Neuron (in vitro differentiated cells): ENCODE data around the gene SLC11A2.
"Not testable (repeated sequence)": the region's sequence is repeated elsewhere in the genome, so short reads cannot be mapped to it uniquely, and the experiment has no call there.

Source experiments
- H2AFZ ChIP-seq: one replicate; pipeline ENCODE4 v1.6.1; 2013; ENCODE audit warnings: low read depth, mild to moderate bottlenecking, inconsistent platforms, low read length, moderate library complexity
- H3K27me3 ChIP-seq: one replicate; pipeline ENCODE4 v1.6.1; 2013; ENCODE audit warnings: low read length; ENCODE audit not compliant: insufficient read depth
- H3K36me3 ChIP-seq: one replicate; pipeline ENCODE4 v1.6.1; 2013; ENCODE audit warnings: low read length; ENCODE audit not compliant: insufficient read depth
- H3K4me1 ChIP-seq: one replicate; pipeline ENCODE4 v1.6.1; 2013; ENCODE audit warnings: low read length; ENCODE audit not compliant: insufficient read depth
- H3K4me3 ChIP-seq: 2 replicates; pipeline ENCODE4 v1.5.1; 2013; ENCODE audit warnings: mild to moderate bottlenecking, low read length, moderate library complexity
- H3K9me3 ChIP-seq: one replicate; pipeline ENCODE4 v1.6.1; 2013; ENCODE audit warnings: low read length

SLC11A2 gene

DNA sequence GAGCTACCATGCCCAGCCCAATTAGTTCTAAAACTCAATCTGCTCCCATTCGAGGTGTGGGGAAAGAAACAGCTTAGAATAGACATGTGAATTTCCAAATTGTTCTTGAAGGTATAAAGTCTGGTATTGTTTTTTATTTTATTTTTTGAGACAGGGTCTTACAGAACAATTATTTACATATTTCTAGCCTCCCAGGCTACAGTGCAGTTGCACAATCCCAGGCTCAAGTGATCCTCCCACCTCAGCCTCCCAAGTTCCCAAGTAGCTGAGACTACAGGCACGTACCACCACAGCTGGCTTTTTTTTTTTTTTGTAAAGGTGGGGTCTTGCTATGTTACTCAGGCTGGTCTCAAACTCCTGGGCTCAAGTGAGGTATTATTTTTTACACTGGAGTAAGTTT lies 6.3 kb downstream of the SLC11A2 start:
- H3K4me1 ChIP-seq, result peaks cover 3% of the 10 kb centered on the region
- H3K9me3 ChIP-seq, result no peaks in the 10 kb centered on the region
- H3K27me3 ChIP-seq, result no peaks in the 10 kb centered on the region
- no peak overlapping the region for H3K4me3 ChIP-seq
- no peak overlapping the region for H2AFZ ChIP-seq
- H3K36me3 ChIP-seq, result no peaks in the 10 kb centered on the region

DNA sequence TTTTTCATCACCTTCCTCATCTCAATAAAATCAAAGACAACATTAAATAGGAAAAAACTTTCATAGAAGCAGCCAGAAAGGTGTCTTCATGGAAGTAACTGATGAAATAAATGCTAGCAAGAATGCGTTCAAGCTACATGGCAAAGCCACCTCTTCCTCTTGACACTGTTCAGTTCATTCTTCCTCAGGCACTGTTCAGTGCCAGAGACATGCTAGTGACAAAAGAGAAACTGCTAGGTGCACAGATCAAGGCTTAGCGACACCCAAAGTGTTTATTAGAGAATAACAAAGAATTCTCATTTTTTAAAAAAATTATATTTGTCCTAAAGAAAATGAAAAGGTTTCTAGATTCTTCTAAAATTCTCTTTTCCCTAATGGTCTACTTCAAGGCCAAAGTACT lies 7.2 kb downstream of the SLC11A2 start:
- Histone ChIP-seq H3K36me3 (no peaks in the 10 kb centered on the region), H3K4me1 (no peaks in the 10 kb centered on the region), H3K9me3 (no peaks in the 10 kb centered on the region), H2AFZ (no peak overlapping the region), H3K27me3 (no peaks in the 10 kb centered on the region), H3K4me3 (no peak overlapping the region)

DNA sequence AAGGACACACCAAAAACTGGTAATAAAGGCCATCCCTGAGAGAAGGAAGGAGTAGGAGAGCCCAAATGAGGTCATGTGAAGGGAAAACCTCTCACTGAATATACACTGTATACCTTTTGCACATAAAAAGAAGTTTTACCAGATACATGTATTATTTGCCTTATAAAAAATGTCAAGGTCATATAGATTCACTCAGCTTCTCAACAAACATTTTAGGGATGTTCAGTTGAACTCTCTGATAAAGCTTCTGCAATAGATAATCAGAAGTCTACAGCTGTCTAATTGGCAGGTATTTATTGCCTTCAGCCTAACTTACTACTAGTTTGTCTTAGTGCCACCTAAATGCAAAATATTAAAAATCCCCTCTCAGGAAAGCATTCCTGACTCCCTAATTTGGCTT lies 8.7 kb downstream of the SLC11A2 start:
- no peak overlapping the region for H2AFZ ChIP-seq
- H3K36me3 ChIP-seq, result no peaks in the 10 kb centered on the region
- no peaks in the 10 kb centered on the region for H3K27me3 ChIP-seq
- no peaks in the 10 kb centered on the region for H3K4me1 ChIP-seq
- H3K9me3 ChIP-seq, result no peaks in the 10 kb centered on the region
- H3K4me3 ChIP-seq, result no peak overlapping the region

DNA sequence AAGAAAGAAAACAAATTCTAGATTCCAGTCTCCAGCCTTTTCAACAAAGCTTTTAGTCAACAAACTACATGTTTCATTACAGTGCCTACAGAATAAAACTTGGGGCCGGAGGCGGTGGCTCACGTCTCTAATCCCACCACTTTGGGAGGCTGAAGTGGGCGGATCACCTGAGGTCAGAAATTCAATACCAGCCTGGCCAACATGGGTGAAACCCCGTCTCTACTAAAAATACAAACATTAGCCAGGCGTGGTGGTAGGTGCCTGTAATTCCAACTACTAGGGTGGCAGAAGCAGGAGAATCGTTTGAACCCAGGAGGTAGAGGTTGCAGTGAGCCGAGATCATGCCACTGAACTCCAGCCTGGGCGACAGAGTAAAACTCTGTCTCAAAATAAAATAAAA lies 11.7 kb downstream of the SLC11A2 start:
- not testable (repeated sequence) for H3K36me3 ChIP-seq, H2AFZ ChIP-seq, H3K9me3 ChIP-seq, H3K4me1 ChIP-seq, H3K27me3 ChIP-seq, H3K4me3 ChIP-seq

DNA sequence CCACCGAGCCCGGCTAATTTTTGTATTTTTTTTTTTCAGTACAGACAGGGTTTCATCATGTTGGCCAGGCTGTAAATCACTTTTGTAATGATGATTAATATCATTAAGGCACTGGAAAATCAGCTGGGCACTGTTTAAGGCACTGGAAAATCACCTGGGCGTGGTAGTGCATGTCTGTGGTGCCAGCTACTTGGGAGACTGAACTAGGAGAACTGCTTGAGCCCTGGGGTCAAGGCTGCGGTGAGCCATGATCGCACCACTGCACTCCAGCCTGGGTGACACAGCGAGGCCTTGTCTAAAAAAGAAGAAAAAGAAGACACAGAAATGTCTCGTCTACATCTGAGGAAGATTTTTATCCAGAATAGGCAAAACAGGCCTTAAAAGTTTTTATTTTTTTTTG lies 12.7 kb downstream of the SLC11A2 start:
- no peaks in the 10 kb centered on the region for H3K27me3 ChIP-seq
- H2AFZ ChIP-seq, result no peak overlapping the region
- H3K4me3 ChIP-seq, result no peak overlapping the region
- peaks cover 2% of the 10 kb centered on the region for H3K4me1 ChIP-seq
- H3K9me3 ChIP-seq, result no peaks in the 10 kb centered on the region
- no peaks in the 10 kb centered on the region for H3K36me3 ChIP-seq

DNA sequence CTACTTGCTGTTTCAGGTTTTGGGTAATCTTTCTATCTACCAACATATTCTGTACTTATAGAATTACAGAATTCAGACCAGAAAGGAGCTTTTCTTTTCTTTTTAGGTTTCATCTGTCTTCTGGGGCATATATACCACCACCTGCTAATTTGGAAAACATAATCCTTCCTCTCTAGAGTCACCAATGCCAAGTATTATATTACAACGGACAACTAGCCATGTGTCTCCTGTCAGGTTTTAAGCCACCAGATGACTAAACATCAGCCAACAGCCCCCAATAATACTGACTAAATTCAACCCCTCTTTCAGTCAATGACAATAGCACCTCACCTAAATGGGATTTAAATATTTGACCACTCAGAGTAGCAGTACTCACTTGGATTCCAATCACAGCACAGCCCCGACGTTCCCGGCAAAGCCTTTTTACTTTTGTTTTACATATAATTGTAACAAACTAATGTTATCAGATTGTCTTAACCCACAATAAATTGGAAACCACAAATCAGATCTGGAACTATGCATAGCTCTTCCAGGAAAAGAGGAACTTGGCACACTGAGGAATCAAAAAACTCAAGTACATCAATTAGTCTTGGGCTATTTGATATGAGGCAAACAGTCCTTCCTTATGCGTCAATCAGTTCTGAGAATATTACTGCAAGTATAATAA lies 13.5 kb downstream of the SLC11A2 start:
- no peaks in the 10 kb centered on the region for H3K27me3 ChIP-seq
- peaks cover 2% of the 10 kb centered on the region for H3K36me3 ChIP-seq
- H3K9me3 ChIP-seq, result no peaks in the 10 kb centered on the region
- H3K4me1 ChIP-seq, result peaks cover 2% of the 10 kb centered on the region
- no peak overlapping the region for H2AFZ ChIP-seq
- no peak overlapping the region for H3K4me3 ChIP-seq

DNA sequence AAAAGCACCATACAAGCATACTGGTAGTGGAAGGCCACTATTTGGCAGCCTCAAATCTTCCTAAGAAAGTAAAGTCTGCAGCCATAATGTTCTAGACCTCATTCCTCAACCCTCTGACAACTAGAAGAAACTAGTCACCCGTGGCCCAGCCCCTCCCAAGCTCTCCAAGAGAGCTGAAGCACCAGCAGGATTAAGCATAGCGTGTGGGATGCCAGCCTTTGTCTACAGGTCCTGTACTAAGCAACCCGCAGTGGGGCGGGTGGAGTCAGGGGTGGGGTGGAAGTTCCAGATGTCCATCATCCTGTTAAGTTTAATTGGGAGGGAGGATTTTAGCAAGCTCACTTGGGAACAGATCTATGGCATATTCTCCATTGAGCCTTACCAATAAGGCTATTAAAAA lies 14.2 kb downstream of the SLC11A2 start:
- H3K9me3 ChIP-seq, result no peaks in the 10 kb centered on the region
- H3K4me3 ChIP-seq, result no peak overlapping the region
- no peak overlapping the region for H2AFZ ChIP-seq
- H3K27me3 ChIP-seq, result no peaks in the 10 kb centered on the region
- H3K36me3 ChIP-seq, result peaks cover 2% of the 10 kb centered on the region
- H3K4me1 ChIP-seq, result peaks cover 2% of the 10 kb centered on the region

DNA sequence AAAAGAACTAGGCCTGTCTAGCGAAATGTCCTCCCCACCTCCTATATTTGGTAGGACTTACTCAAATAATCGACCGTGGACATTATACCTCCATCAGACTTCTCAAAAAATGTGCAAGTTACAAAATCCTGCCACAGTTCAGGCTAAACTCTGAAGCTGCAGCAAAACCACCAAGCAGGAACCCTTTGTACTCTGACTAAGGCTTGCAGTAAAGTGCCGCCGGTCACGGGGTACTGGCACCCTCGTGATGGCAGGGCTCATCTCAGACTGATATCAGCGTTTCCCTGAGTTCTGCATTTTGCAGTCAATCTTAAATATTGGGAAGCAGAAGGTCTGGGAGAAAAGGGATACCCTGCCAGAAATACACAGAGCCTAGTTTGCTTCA lies 17.1 kb downstream of the SLC11A2 start:
- no peaks in the 10 kb centered on the region for H3K9me3 ChIP-seq
- no peak overlapping the region for H3K4me3 ChIP-seq
- no peaks in the 10 kb centered on the region for H3K27me3 ChIP-seq
- peaks cover 2% of the 10 kb centered on the region for H3K4me1 ChIP-seq
- H3K36me3 ChIP-seq, result peaks cover 21% of the 10 kb centered on the region
- H2AFZ ChIP-seq, result no peak overlapping the region

DNA sequence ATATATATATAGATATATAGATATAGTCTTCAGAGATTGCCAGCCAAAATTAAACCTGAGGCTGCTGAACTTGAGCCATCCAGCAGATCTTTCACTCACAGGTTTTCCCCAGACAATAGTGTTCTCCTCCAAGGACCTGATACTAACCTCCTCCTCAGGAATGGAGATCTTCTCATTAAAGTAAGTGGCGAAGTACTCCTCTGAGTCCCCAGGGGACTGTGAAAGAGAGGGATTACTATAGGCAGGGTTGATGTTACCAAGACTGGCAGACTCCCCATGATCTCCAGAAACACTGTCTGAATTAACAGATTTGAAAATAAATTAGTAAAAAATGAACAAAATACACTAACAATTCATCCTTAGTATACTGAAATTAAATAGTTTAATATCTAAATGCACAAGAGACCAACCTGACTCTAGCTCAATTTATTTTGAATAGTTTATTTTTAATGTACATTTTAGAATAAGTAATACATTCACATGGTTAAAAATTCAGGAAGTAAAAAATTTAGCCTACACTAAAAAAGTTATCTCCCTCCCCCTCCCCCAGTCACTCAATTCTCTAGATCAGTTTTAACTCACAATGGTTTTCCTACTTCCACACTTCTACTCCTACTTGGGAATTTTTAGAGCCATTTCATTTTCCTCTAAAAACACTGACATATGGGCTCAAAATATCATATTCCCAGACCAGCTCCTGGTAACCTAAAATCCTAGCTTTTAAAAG lies 17.7 kb downstream of the SLC11A2 start:
- Histone ChIP-seq H2AFZ (no peak overlapping the region), H3K27me3 (no peaks in the 10 kb centered on the region), H3K4me1 (peaks cover 2% of the 10 kb centered on the region), H3K36me3 (peaks cover 21% of the 10 kb centered on the region), H3K4me3 (no peak overlapping the region), H3K9me3 (no peaks in the 10 kb centered on the region)

DNA sequence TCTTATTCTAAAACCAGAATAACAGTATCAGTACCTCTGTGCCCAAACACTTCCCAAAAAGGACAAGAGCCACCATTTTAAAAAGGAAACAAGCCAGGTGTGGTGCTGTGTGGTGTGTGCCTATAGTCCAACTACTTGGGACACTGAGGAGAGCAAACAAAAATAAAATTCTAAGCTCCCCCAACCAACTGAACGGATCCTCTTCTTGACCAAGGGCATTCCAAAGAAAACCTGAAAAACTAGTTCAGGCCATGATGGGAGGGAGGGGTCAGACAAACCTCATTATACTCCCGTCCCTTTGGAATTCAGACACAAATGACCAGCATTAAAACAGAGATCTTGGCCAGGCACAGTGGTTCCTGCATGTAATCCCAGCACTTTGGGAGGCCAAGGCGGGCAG lies 20.5 kb downstream of the SLC11A2 start:
- peaks cover 33% of the 10 kb centered on the region for H3K36me3 ChIP-seq

DNA sequence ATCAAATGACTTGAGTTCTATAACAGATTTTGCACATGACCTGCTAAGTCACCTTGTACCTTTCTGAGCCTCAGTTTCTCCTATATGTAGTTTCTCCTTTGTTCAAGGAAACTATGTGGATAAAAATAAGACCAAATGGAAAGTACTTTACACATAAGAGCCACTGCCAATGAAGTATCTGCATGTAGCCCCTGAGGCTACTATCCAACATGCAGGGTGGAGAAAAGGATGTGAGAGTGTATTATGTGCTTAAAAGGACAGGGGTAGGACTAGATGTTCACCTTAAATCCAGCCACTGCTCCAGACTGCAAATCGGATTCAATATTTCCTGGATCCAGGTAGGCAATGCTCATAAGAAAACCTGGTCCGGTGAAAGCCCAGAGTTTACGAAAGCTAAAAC lies 21.2 kb downstream of the SLC11A2 start:
- Histone ChIP-seq H2AFZ (no peak overlapping the region), H3K9me3 (no peaks in the 10 kb centered on the region), H3K4me1 (no peaks in the 10 kb centered on the region), H3K4me3 (no peak overlapping the region), H3K36me3 (peaks cover 39% of the 10 kb centered on the region), H3K27me3 (no peaks in the 10 kb centered on the region)

More for the DNA sequence above, 20.5 kb downstream of the SLC11A2 start:
- Histone ChIP-seq H3K4me3 (no peak overlapping the region), H2AFZ (no peak overlapping the region), H3K27me3 (no peaks in the 10 kb centered on the region), H3K4me1 (no peaks in the 10 kb centered on the region), H3K9me3 (no peaks in the 10 kb centered on the region)

DNA sequence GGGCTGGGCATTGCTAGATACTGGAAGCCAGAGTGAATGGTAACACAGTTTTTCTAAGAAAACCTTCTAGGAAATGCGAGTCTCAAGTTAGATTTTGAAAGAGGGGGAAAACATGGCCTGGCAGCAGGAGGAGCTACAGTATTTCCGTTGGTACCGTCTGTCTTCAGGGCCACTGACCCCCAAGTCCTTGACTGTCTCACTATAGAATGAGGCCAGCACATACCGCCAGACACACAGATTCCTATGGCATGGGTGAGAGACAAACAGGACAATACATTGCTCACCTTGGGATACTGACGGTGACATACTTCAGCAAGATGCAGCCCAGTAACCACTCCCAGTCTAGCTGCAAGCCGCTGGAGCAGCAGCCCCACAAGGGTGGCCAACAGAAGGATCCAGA lies 21.7 kb downstream of the SLC11A2 start:
- no peaks in the 10 kb centered on the region for H3K9me3 ChIP-seq
- H3K4me3 ChIP-seq, result no peak overlapping the region
- H3K4me1 ChIP-seq, result no peaks in the 10 kb centered on the region
- H2AFZ ChIP-seq, result no peak overlapping the region
- no peaks in the 10 kb centered on the region for H3K27me3 ChIP-seq
- peaks cover 41% of the 10 kb centered on the region for H3K36me3 ChIP-seq

DNA sequence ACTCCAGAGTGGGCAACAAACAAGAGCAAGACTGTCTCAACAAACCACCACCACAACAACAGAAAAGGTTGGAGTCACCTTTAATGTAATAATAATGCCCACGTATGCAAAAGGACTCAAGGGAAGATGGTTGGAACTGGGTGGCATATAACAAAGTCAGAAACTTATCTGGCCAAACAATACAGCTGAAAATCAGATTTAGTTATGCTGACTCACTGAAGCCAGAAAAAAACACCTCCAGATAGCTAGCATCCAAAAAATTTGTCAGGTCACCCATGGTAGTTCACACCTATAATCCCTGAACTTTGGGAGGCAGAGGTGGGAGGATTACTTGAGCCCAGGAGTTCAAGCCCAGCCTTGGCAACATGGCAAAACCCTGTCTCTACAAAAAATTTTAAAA lies 24.4 kb downstream of the SLC11A2 start:
- H3K27me3 ChIP-seq, result no peaks in the 10 kb centered on the region
- H2AFZ ChIP-seq, result no peak overlapping the region
- no peaks in the 10 kb centered on the region for H3K4me1 ChIP-seq
- H3K9me3 ChIP-seq, result no peaks in the 10 kb centered on the region
- H3K4me3 ChIP-seq, result no peak overlapping the region
- H3K36me3 ChIP-seq, result peaks cover 52% of the 10 kb centered on the region

DNA sequence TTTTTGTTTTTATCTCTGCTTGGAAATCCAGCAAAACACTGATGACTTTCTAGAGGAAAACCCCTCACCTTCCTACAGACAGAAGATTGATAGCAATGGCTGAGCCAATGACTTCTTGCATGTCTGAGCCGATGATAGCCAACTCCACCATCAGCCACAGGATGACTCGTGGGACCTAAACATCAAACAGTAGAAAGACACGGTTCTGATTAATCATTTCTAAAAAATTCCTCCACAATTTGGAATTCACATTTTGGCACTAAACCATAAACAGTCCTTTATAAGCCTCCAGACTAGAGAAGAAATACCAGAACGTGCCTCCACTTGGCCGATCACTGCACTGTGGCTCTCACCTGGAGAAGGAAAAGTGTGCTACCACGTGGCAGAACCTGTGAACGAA lies 25.9 kb downstream of the SLC11A2 start:
- Histone ChIP-seq H3K4me3 (no peak overlapping the region), H3K9me3 (no peaks in the 10 kb centered on the region), H3K36me3 (peaks cover 54% of the 10 kb centered on the region), H2AFZ (no peak overlapping the region), H3K4me1 (no peaks in the 10 kb centered on the region), H3K27me3 (no peaks in the 10 kb centered on the region)
